ENCODE results near the gene USP10.

USP10 gene

DNA sequence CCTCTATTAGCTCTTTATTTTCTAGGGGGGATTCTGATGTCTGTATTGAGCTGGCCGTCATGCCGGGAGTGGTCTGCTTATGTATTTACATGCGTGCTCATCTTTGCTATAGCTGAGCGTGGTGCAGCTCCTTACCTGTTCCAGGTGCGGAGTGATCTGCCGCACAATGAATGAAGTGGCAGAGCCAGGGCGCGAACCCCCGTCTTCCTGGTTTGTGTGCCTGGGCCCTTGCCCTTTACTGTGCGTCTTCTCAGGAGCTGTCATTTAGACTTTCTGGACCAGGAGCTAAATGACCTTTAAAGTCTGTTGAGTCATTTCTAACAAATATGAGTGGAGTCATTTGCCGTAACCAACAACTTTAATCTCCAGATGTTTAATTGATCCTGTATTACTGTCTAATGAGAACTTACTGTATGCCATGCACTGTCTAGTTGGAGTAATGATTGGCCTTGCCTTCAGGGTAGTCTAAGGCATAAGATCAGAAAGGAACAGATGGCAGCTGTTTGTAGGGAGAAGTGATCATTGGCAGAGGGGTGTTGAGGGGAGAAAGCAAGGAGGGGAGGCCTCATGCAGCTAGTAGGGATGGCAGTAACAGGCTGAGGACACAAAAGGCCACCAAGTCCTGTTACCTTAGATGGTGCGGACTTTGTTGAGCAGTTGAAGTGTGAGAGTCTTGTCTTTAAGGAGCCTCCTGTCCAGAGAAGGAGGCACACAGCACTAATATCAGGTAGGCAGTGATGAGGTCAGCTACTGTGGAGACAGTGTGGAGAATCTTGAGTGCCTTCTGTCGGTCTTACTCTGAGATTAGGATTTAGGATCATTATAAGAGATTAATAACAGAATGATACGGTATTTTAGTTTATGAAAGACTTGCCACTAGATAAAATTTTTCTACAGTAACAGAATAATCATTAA, 53.9 kb downstream of the USP10 start:
- no peak for DNase-seq

DNA sequence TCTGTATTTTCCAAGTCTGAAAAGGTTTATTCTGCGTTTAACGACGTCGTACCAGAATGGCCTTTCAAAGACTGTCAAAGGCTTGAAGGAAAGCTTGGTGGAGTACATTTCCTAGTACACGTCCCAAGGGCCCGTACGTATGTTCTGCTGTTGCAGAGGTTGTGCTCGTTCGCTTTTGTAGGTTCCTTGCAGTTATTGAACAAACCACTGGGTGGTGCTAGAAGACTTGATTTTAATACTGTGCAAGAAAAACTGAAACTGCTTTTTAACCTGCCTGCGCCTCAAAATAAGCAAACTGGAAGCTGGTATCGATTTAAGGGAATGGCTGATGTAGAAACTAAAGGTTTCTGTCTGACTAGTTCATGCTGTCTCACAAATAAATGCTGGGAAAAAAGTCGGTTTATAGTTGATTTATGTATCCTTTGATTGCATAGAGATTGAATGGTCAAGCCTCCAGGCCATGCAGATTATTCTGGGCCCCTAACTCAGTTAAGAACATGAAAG, 54.6 kb downstream of the USP10 start:
- DNase-seq, result peak; percentile 91

DNA sequence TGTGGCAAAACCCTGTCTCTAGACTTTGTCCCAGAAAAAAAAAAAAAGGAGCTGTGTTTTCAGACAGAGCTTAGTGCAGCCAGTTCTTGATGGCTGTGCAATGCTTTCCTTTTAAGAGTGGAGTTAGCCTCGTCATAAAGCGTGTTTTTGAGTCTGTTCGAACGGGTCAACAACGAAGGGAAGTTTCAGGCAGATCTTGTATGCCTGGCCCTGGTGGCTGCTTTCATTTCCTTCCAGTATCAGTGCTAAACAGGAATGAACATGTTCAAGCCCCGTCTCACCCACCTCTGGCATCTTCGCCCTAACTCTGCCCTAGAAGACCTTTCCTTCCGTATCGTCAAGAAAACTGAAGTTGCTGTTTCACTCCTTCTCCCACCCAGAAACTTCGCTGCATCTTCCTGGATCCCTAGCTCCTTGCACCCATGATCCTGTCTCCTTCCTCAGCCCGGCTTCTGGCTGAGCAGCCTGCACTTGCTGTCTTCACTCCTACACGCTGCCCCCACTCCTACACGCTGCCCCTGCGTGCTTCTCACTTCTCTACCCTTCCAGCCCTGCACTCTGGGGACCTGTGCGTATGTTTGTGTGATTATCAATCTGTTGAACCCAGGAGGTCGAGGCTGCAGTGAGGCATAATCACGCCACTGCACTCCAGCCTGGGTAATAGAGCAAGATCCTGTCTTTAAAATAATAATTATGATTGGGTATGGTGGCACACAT, 55.3 kb downstream of the USP10 start:
- DNase-seq, result no peak

DNA sequence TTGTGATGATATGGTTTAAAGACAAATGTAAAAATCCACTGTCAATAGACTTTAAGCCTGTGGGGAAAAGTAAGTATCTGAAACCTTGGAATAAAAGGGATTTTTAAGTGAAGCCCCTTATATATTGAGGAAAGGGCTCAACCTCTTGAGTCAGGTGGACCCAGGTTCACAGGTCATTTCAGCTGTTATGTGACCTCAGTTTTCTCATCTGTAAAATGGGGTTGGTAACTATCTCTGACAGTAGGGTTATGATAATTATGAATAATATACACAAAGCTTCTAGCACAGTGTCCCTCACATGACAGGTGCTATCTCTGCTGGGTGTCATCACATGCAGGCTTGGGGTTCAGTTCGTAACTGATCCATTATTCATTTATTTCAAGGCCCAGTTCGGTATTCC, 57.0 kb downstream of the USP10 start:
- DNase-seq, result no peak

DNA sequence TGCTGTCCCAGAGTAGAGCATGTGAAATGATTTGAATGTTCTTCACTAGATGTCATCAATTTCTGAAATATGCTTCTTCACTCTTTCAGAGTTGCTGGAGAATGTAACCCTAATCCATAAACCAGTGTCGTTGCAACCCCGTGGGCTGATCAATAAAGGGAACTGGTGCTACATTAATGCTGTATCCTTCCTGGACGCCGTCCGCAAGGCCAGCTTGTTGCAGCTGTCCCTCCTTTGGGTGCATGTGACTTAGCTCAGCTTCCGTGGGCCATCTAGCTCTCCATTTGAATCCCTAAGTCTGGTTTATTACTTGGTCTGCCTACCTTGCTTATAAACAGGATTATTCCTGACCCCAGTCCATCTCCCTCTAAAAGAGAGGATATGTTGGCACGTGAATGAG, 58.8 kb downstream of the USP10 start:
- no peak for DNase-seq

DNA sequence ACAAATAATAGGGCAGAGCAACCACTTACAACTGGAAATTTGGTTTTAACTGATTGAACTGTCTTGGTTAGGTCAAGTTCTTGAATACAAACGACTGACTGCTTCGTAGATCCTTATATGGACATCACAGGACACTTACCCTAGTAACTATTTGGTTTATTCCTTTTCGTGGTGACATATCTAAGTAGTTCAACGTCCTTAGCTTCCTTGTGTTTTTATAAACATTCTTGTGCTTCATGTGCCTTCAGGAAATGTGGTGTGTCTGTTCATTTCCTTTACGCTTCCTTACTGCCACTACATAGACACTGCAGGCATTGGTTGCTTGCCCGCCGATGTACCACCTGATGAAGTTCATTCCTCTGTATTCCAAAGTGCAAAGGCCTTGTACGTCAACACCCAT, 59.3 kb downstream of the USP10 start:
- peak; percentile 78 for DNase-seq

DNA sequence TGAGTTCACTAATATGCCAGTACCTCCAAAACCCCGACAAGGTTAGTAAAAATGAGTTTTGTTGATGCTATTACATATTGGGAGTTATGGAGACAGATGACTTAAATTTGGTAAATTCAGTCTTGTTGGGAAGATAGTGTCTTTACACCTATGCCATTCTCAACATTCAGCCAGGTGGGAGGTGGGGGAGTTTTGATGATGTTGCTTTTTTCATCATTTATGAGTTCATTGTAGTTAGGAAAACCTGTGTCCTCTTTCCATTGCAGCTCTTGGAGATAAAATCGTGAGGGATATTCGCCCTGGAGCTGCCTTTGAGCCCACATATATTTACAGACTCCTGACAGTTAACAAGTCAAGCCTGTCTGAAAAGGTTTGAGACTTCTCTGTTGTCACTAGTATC, 60.1 kb downstream of the USP10 start:
- DNase-seq, result no peak

DNA sequence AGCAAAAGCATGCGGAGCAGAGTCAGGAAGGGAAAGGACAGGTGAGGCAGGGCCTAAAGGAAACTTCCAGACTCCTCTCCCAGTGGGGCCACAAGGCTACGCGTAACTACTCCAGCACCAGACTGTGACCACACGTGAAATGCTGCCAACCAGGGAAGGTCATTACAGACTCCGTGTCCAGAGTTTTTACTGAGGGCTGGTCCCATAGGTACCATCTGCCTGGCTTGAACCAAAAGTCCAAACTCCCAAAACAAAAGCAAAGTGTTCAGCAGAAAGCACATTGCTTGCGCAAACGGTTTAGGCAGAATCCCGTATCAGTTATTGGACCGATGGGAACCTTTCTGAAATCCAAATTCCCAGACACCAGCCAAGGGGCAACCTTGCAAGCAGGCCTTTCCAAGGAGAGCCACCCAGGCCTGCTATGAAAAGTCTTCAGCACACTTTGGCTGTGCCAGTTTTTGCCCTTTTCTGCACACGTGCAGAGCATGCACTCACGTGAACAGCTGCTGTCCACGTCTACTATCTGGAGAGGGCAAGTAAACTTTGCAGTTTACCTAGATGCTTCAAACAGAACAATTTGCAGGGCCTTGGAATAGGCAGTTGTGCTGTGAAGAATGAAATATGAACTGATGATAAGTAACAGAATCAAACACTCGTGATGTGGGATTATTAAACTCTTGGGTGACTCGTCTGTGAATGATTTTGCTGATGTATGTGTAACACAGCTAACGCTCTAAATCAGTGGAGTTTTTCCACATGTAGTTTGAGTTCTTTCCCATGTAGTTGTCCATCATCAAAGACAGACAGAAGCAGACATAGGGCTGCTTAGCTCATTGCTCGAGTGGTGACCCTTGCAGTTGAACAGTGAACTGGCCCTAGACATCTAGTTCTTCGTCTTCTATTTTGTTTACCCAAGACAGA, 61.9 kb downstream of the USP10 start:
- no peak for DNase-seq

DNA sequence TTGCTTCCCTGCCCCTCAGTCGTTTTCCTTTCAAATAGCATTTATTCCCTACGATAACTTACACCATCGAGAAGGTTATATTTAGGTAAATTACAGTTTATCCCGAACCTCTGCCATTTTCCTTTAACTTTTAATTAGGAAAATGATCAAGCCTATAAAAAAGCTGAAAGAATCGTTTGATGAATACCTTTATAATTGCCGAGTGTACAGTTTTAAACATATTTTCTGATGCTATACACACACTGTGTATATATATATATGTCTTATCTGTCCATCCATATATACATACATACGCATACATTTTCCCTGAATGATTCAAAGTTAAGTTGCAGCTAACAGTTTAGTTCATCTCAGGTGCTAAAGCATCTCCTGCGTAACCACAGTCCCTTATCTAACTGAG, 63.4 kb downstream of the USP10 start:
- no peak for DNase-seq

DNA sequence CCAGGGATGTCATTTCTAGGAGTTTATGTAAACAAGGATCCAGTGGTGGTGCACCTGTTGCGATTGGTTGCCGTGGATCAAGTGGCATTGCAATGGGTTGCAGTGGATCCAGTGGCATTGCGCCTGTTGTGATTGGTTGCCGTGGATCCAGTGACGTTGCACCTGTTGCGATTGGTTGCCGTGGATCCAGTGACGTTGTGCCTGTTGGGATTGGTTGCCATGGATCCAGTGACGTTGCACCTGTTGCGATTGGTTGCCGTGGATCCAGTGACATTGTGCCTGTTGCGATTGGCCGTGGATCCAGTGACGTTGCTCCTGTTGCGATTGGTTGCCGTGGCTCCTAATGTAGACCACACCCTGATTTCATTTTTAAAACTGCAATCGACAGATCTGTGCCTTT, 63.8 kb downstream of the USP10 start:
- DNase-seq, result no peak

DNA sequence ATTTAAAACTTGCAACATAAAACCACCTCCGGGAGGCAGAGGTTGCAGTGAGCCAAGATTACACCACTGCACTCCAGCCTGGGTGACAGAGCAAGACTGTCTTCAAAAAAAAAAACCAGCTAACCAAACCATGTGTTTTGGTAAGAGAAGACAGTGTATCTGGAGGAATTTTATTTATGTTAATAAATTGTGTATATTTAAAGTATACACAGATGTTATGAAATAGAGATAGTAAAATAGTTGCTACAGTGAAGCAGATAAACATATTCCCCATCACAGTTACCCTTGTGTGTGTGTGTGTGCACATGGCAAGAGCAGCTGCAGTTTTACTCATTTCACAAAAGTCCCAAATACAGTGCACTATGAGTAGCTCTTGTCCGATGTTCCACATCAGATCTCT, 65.2 kb downstream of the USP10 start:
- DNase-seq, result no peak

DNA sequence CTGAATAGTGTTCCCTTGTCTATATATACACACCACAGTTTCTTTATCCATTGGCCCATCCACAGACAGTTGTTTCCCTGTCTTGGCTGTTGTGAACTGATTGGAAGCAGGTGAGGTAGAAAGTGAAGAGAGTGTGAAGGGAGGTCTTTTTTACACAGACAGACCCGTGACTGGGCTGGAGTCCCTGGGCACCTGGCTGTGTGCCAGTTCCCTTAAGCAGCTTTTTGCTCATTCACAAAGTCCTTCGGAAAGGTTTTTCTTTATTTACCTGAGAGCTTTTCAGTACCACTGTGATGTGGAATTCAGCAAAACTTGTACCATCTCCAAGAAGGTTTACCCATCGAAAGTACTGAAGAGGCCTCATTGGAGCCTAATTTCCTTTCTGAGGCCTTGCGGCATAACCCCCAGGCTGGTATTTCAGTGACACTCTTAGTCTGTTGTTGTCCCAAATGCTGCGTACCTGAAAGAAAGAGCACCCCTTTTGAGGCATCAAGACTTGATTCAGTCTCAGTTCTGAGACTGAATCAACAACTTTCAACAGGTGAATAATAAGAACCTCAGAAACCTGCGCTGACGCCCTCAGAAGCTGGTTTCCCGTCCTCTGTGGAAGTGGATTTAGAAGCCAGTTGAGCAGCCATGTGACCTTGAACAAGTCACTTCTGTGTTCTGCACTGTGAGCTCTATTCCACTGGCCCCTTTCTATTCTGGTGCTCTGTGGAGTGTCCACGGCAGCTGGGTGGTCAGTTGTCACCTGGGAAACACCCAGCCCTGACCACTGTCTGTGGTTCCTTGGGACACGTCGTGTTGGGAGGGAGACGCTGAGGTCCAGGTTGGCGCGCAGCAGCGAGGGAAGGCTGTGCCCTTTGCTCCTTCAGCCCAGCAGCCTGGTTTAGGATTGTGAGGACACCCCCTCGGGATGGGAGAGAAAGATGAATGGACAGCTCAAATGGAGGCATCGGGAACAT, 66.1 kb downstream of the USP10 start:
- peak; percentile 24 for DNase-seq

DNA sequence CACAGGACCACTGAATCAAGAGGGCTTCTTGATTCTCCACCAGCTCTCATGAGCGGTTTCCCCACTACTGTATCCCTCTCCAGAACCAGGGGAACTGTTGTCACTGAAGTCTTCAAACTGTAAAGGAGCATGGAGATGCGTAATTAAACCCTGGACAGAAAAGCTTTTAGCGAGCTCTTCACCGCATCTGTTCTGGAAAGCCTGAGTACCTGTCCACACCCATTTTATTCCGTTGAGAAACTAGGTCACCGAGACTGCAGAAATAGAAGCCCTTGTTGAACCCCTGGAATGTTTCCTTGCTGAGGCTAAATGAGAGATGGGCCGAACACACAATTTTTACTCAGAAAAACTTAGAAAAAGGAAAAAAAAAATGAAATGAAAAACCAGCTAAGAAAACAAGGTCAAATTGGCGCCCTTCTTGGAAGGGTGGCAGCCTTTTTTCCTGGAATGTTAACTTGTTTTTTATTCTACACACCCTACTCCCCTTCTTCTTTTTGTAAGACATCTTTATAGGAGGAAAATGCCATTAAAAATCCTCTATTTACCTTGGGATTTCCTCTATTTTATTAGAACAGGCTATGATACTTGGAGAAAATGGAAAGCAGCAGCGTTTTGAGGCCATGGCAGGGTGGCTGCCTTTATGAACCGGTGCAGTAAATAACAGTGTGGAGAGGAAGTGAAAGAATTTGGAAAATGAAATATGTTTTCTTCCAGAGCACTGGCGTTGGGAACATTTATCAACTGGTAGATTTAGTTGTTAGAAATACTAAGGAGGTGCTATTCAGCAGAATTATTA, 67.4 kb downstream of the USP10 start:
- DNase-seq, result peak; percentile 27

DNA sequence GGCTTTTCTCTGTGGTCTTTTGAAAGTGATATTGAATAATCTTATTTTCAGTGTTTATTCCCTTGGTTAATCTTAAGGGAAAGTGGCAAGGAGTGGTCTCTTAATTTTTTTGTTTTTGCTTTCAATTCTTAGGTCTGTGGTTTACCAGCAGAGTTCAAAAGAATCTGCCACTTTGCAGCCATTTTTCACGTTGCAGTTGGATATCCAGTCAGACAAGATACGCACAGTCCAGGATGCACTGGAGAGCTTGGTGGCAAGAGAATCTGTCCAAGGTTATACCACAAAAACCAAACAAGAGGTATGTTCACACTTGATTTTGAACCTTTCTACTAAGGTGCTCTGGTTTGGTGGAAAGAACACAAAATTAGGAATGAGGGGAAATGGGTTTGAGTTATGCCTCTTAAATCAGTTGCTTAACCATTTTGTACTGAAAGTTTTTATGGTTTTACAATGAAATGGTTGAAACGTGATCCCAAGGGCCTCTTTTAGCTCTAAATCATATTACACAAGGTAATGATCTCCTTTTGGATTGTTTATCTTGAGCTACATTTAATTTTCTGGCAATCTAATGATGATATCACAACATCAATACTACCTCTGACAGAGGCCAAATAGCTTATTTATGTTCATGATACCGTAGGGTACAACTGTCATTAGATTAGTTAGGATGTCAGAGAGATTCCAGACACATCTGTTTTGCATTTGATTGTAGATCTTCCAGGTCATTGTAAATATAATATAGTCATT, 68.4 kb downstream of the USP10 start:
- DNase-seq, result peak; percentile 34

DNA sequence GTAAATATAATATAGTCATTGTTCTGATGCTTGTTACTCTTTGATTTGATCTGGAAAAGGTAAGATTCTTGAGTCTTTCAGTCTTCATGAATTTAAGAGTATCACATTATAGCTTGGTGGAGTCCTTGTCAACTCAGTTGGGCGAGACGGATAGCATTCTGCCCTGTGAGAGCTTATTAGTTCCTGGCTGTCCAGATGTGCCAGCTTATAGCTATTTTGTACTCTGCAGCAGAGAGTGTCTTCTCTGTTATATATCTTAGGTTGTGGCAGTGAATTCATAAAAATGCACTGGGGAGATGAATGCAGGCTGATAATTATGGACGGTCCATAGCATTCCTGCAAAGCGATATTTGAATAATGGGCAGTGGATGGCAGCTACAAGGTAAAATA, 69.0 kb downstream of the USP10 start:
- no peak for DNase-seq

DNA sequence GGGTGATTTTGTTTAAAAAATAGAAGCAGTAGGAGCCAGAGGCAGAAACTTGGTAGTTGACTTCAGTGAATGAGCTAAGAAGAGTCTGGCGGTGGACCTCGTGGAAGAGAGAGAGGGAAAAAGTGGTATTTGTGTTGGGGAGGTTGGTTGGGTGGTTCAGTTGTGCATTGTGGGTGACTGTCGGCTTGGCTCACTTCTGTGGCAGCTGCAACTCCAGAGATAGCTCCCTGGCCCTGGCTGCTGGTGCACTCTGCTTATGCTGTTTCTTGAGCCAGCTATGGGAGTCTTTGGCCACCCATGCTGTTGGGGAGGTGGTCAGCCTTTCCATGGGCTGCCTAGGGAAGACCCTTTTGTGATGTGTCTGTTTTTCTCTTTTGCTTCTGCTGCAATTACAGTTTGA, 69.6 kb downstream of the USP10 start:
- no peak for DNase-seq

DNA sequence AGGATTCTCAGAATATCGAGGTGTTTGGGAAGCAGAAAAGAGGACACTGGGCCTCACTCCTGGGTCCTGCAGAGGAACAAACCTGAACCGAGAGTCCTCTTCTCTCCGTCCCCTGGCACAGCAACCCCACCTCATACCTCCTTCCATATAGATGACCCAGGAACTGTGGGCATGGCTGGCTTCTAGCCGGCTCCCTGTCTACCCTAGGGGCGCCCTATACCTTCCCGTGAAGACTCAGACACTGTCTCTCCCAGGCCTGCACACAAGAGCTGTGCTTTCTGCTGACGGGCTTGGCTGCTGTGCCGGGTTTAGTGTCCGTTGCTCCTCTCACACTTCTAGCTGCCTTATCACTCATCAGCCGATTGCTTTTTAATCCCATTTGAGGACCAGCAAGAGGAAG, 73.5 kb downstream of the USP10 start:
- no peak for DNase-seq

DNA sequence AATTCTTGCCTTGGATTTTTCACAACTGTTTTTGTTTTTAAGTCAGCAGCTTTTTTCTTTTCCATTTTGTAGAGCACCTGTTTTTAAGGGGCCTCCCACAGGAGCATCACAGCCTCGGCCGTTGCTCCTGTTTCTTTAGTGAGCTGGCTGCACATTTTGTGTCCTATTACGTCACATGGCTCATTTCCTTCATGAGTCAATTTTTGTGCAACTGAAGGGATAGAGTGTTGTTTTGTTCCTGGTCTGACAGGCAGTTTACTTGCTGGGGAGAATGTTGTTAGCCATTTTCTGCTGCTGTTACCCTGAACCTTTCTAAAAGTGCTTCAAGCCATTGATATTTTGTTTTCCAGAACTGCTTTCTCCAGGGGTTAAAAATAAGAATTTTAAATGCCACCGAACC, 75.0 kb downstream of the USP10 start:
- no peak for DNase-seq

DNA sequence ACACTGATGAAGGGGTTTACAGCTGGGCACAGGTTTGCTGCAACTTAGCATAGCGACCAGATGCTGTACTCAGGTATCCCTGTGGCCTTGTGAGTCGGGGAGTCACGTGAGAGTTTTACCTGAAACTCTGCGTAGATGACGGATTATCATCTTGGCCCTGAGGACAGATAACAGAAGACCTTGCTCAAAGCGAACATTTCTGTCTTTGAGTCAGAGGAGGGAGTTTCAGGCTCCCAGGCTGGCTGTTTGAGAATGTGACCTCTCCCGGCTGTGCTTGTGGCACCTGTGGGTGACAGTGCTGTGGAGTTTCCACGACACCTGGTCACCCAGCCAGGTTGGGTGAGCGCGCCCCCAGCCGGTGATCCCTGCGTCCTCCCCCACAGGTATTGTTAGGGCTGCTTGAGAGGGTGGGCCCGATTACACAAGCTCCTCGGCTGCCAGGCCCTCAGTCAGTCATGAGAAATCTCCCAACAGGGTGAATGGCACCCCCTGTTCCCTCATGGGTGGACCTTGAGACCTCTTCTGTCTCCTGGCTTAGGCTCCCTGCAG, 75.5 kb downstream of the USP10 start:
- no peak for DNase-seq

DNA sequence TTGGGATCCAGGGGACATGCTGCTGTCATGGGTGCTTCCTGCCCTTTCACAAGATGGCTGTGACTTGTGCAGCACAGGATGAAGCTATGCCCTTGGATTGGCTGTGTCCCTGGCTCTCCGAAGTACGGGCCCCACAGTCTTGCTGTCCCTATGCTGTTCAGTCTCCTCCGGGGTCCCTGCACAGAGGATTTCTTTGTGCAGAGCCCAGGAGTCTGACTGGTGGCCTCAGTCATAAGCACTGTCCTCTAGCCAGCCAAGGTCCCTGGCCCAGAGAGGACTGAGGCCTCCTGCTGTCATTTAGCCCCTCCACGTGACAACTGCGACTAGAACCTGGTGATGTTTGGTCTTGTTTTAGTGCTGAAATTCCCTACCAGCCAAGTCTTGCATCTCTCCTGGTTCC, 77.6 kb downstream of the USP10 start:
- no peak for DNase-seq

Measured in CD4-positive, alpha-beta T cell treated with Interleukin-10 for 1 hour (primary cell).